Measurements from ENCODE around the gene HM13. TPM values are rescaled to one million over a fixed set of nuclear protein-coding genes. Genes with fewer than 3 reads are reported as not detected.

Gene HM13
- total and polyA plus RNA-seq, 2 donors (not counting 3 experiments of a cell fraction or from before 2014, with no cell fraction given): 211 to 218 TPM

DNA sequence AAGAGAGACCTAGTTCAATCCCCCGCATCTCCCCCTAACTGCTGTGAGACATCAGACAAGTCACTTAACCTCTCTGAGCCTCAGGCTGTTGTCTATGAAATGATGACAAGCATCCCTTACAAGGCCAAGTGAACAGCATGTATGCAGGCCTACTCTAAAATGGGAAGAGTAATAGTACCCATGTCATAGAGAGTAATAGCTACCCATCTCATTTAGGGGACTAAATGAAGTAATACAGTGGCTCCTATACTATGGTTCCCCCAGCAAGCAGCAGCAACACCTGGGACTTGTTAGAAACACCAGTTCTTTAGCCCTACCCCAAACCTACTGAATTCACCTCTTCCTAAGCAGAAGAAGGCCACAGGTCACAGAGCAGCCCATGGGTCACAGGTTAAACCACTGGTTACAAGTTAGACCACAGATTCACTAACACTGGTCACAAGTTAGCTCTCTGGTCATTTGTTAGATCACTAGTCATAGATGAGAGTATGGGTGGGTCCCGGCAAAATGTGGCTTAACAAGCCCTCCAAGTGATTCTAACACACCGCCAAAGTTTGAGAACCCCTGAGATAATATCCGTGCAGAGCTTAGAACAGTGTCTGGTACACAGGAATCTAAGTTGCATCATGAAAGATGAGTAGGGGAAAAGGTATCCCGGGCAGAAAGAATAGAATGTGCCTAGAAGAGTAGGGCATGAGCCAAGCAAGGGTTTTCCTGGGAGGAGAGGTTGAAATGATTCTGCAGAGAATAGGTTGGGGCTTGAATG is 40.7 kb upstream of the HM13 start:
- dilution Hi-C loops (cut with MboI; ENCODE audit: extremely low pct_ligation_motif_present, low sequenced_read_pairs): no loop called here

DNA sequence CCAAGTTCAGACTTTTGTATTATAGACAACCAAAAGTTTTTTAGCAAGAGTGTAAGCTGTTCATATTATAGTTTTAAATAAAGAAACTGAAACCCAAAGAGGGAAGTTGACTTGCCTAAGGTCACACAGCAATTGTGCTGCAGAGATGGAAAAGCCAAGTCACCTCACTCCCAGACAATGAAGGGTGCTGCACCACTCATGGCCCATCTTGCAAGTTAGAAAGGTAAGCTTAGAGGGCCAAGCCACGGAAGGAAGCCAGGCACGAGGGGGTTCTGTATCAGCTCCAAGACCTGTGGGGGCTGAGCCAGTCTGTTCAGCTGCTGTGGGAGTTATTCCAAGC is 40.2 kb upstream of the HM13 start:
- no peak overlapping the region for H3K4me3 ChIP-seq (replicated peaks in 1 of 3; ENCODE audit: insufficient read depth in 1 of 3, low read depth in 1 of 3, low read length in 3 of 3)
- no TSS peak for BruUV-seq (replicated peaks)
- no peaks in the 10 kb centered on the region for H3K36me3 ChIP-seq (ENCODE audit: control insufficient read depth in 2 of 2, extremely low read depth in 1 of 2, insufficient read depth in 2 of 2, low read length in 2 of 2)
- no peaks in the 10 kb centered on the region for H3K9me1 ChIP-seq (replicated peaks; ENCODE audit: control insufficient read depth, extremely low read depth, insufficient read depth, low read length)
- ChIA-PET POLR2A (no interaction called here), CTCF (interaction anchor here (2.3 to 2.8 kb wide), 2 partner anchors 14 to 29 kb away, joined by 9 to 26 read pairs; no protein-coding TSS in a partner anchor)
- H3K79me2 ChIP-seq (ENCODE audit: control insufficient read depth, insufficient read depth, low read length): no peaks in the 10 kb centered on the region
- no peak overlapping the region for H3K4me2 ChIP-seq (ENCODE audit: insufficient read depth, low read length)
- no peak overlapping the region for H3K27ac ChIP-seq (ENCODE audit: insufficient read depth, low read depth, low read length)
- no peak overlapping the region for H3K9ac ChIP-seq (replicated peaks; ENCODE audit: extremely low read depth, insufficient read depth, low read length)
- peaks cover 2% of the 10 kb centered on the region for H3K4me1 ChIP-seq (ENCODE audit: control insufficient read depth, extremely low read depth, insufficient read depth, low read length)
- H3K9me3 ChIP-seq (replicated peaks; ENCODE audit: control insufficient read depth, insufficient read depth, low read length): no peaks in the 10 kb centered on the region
- intact Hi-C loops (cut with micrococcal nuclease) (no loop called here), dilution Hi-C loops (cut with MboI; ENCODE audit: extremely low pct_ligation_motif_present, low sequenced_read_pairs) (no loop called here)
- peaks cover 9 to 11% of the 10 kb centered on the region in 2 experiments for H3K27me3 ChIP-seq (ENCODE audit: control insufficient read depth in 2 of 2, insufficient read depth in 2 of 2, low read length in 2 of 2)
- FAIRE-seq (no peak), DNase-seq (ENCODE audit: low read depth, low spot score) (no peak)
- H4K20me1 ChIP-seq (replicated peaks; ENCODE audit: control insufficient read depth, extremely low read depth, insufficient read depth, low read length): no peaks in the 10 kb centered on the region
- TF ChIP-seq JUN (IDR thresholded peaks at IDR 0.05; ENCODE audit: borderline replicate concordance, insufficient read depth, insufficient read length, low read depth) (no peak), FOS (IDR thresholded peaks at IDR 0.05; ENCODE audit: borderline replicate concordance, insufficient read depth, low read length) (no peak), GATA2 (IDR thresholded peaks at IDR 0.05; ENCODE audit: insufficient read depth, insufficient read length, low read depth, low read length) (no peak), POLR2A (IDR thresholded peaks at IDR 0.05; ENCODE audit: low read depth, low read length) (no peak), POLR2AphosphoS5 (IDR thresholded peaks at IDR 0.05; ENCODE audit: insufficient read depth, low read depth, low read length) (no peak), MYC (IDR thresholded peaks at IDR 0.05; ENCODE audit: low read depth, low read length) (no peak), EZH2 (IDR thresholded peaks at IDR 0.05; ENCODE audit: borderline replicate concordance, low read depth, low read length, severe bottlenecking) (no peak)
- TF ChIP-seq, protein P1, sequence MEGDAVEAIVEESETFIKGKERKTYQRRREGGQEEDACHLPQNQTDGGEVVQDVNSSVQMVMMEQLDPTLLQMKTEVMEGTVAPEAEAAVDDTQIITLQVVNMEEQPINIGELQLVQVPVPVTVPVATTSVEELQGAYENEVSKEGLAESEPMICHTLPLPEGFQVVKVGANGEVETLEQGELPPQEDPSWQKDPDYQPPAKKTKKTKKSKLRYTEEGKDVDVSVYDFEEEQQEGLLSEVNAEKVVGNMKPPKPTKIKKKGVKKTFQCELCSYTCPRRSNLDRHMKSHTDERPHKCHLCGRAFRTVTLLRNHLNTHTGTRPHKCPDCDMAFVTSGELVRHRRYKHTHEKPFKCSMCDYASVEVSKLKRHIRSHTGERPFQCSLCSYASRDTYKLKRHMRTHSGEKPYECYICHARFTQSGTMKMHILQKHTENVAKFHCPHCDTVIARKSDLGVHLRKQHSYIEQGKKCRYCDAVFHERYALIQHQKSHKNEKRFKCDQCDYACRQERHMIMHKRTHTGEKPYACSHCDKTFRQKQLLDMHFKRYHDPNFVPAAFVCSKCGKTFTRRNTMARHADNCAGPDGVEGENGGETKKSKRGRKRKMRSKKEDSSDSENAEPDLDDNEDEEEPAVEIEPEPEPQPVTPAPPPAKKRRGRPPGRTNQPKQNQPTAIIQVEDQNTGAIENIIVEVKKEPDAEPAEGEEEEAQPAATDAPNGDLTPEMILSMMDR (IDR thresholded peaks at IDR 0.05; ENCODE audit: extremely low read depth in 1 of 2, insufficient read depth in 1 of 2, low read depth in 1 of 2, low read length in 2 of 2): no peak
- TF ChIP-seq, protein P2, sequence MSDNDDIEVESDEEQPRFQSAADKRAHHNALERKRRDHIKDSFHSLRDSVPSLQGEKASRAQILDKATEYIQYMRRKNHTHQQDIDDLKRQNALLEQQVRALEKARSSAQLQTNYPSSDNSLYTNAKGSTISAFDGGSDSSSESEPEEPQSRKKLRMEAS (IDR thresholded peaks at IDR 0.05; ENCODE audit: insufficient read depth, insufficient read length): no peak
- H2AFZ ChIP-seq (ENCODE audit: low read depth, low read length): no peak overlapping the region

More for the DNA sequence above, 40.7 kb upstream of the HM13 start:
- CTCF ChIA-PET: interaction anchor here (2.3 to 2.8 kb wide), 2 partner anchors 13 to 30 kb away, joined by 9 to 26 read pairs; no protein-coding TSS in a partner anchor
- Histone ChIP-seq H2AFZ (ENCODE audit: low read depth, low read length) (no peak overlapping the region), H3K9ac (replicated peaks; ENCODE audit: extremely low read depth, insufficient read depth, low read length) (no peak overlapping the region), H3K9me3 (replicated peaks; ENCODE audit: control insufficient read depth, insufficient read depth, low read length) (no peaks in the 10 kb centered on the region), H3K79me2 (ENCODE audit: control insufficient read depth, insufficient read depth, low read length) (no peaks in the 10 kb centered on the region), H3K27ac (ENCODE audit: insufficient read depth, low read depth, low read length) (no peak overlapping the region), H3K4me1 (ENCODE audit: control insufficient read depth, extremely low read depth, insufficient read depth, low read length) (peaks cover 2% of the 10 kb centered on the region), H3K4me3 (replicated peaks in 1 of 3; ENCODE audit: insufficient read depth in 1 of 3, low read depth in 1 of 3, low read length in 3 of 3) (no peak overlapping the region), H4K20me1 (replicated peaks; ENCODE audit: control insufficient read depth, extremely low read depth, insufficient read depth, low read length) (no peaks in the 10 kb centered on the region), H3K4me2 (ENCODE audit: insufficient read depth, low read length) (no peak overlapping the region), H3K27me3 (ENCODE audit: control insufficient read depth in 2 of 2, insufficient read depth in 2 of 2, low read length in 2 of 2) (peaks cover 9 to 11% of the 10 kb centered on the region in 2 experiments), H3K9me1 (replicated peaks; ENCODE audit: control insufficient read depth, extremely low read depth, insufficient read depth, low read length) (no peaks in the 10 kb centered on the region), H3K36me3 (ENCODE audit: control insufficient read depth in 2 of 2, extremely low read depth in 1 of 2, insufficient read depth in 2 of 2, low read length in 2 of 2) (no peaks in the 10 kb centered on the region)
- FAIRE-seq (no peak), DNase-seq (ENCODE audit: low read depth, low spot score) (no peak)
- intact Hi-C loops (cut with micrococcal nuclease): no loop called here
- POLR2A ChIA-PET: no interaction called here
- TF ChIP-seq POLR2AphosphoS5 (IDR thresholded peaks at IDR 0.05; ENCODE audit: insufficient read depth, low read depth, low read length) (no peak), FOS (IDR thresholded peaks at IDR 0.05; ENCODE audit: borderline replicate concordance, insufficient read depth, low read length) (no peak)
- BruUV-seq (replicated peaks): no TSS peak

Data from endothelial cell of umbilical vein (primary cell).